IPS-18c (cell line): ENCODE data around the gene EIF2B4.

Source experiments
- H3K4me3 ChIP-seq: 2 replicates; pipeline ENCODE4 v1.7.0; 2013; ENCODE audit warnings: low read depth, mild to moderate bottlenecking, low read length, moderate library complexity; ENCODE audit not compliant: insufficient read depth
- H3K9me3 ChIP-seq: one replicate; pipeline ENCODE4 v1.6.1; 2013; ENCODE audit warnings: mild to moderate bottlenecking, low read length, moderate library complexity; ENCODE audit not compliant: control insufficient read depth, insufficient read depth

The EIF2B4 gene

GRCh38 chr2:27315122-27315521, 55.0 kb downstream of the EIF2B4 start:
- Histone ChIP-seq H3K9me3 (no peaks in the 10 kb centered on the region), H3K4me3 (no peak overlapping the region)

- Histone ChIP-seq H3K9me3 (no peaks in the 10 kb centered on the region), H3K4me3 (no peak overlapping the region)
Measured at GRCh38 chr2:27314709-27315108, 55.4 kb downstream of the EIF2B4 start.
